HT-29 (cell line): ENCODE results near the gene PSEN2. TPM values are rescaled to one million over a fixed set of nuclear protein-coding genes. Genes with fewer than 3 reads are reported as not detected.
"Not testable (repeated sequence)": the region's sequence is repeated elsewhere in the genome, so short reads cannot be mapped to it uniquely, and the experiment has no call there.

Experiments
- DNase-seq: peaks from one replicate; pipeline ENCODE4 v3.0.0-alpha.2; 2015; ENCODE audit warnings: low spot score
- total RNA-seq: library from RNA; depleted of rRNA; stranded (reverse); fragments of >200 nt; shearing (Covaris generic); gene quantifications from 2 replicates; pipeline ENCODE4 v1.2.3, GENCODE V29; 2014; rRNA removed

Gene PSEN2
- 16.2 and 18.0 TPM in 2 replicates for total RNA-seq

DNA sequence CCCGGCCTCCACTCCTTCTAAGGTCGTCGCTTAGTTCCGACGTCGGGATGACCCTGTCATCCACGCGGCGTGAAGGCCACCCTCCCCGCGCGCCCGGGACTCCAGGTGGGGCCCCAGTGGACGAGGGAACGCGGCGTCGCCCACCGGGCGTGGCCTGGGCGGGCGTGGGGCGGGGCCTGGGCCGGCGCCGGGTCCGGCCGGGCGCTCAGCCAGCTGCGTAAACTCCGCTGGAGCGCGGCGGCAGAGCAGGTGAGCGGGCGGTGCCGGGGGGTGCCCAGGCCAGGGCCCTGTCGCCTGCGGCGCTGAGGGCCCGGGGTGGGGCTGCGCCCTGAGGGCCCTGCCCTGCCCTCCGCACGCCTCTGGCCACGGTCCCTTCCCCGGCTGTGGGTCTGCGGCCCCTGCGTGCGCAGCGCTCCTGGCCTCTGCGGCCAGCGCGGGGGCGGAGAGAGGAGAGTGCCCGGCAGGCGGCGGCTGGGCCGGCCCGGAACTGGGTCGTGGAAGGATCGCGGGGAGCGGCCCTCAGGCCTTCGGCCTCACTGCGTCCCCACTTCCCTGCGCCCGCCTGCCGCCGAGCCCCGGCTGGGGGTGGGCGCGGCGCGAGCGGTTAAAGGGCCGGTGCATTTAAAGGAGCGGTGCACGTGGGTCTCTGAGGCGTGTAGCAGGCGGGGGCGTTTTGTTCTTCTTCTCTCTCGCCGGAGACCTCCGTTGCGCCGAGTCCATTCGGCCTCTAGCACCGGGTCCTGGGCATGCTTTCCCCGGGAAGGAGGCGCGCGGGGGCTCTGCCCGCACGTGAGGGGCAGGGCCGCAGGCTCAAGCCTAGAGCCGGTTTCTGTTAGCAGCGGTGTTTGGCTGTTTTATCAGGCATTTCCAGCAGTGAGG lies at the start of gene PSEN2:
PSEN2 (plus strand) TSS at position 216 of the 879 bp plus-strand sequence. CDS start 11,292 bp downstream, outside the sequence.
- DNase-seq: peak; percentile 68

DNA sequence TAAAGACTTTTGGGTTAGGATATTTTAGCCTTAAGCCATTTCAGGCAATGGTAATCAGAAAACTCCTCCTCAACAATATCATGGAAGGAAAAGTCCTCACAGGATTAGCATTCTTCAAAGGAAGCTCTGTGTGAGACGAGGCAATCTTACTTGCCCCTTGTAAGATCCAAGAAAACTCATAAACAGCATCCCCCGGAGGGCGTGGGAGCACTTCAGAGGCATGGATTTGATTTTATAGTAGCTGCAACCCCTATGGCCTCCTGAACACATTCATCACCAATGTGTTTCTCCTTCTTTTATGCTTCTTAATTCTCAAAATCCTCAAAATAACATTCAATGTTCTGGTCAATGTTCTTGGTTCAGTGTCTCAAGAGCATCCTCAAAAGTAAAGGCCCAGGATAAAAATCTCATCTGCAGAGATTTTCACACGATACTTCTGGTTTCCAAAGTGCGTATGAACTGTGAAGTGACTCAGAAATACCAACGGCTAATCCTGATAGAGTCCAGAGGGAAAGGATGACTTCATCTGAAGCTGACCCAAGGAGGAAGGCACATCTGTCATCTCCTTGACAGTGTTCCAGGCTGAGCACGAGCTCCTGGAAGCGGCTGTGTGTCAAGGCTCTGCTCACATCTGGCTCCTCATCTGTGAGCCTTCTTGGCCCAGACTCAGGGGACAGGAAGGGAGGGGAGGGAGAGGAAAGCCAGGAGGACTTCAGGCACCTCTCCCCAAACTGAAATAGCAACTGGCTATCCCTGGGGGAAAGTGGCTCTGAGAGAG lies 49.3 kb upstream of the PSEN2 start:
- no peak for DNase-seq

DNA sequence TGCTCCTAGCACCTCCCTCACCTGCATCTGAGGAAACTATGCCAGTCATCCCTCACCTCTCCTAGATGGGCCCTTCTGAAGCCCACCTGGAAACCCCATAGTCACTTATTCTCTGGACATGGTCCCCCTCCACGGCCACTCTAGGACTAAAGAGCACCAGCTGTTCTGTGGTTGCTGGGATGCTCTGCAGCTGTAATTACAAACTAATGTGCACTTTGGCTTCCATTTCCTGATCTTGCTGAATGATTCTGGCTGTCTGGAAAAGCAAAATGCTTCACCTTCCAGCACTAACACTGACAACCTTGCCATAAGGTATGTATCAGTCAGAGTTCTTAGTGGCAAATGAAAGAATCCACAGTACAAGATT lies 48.7 kb upstream of the PSEN2 start:
- DNase-seq: no peak

GRCh38 chr1:226823643-226824042 lies 46.8 kb upstream of the PSEN2 start:
- no peak for DNase-seq

DNA sequence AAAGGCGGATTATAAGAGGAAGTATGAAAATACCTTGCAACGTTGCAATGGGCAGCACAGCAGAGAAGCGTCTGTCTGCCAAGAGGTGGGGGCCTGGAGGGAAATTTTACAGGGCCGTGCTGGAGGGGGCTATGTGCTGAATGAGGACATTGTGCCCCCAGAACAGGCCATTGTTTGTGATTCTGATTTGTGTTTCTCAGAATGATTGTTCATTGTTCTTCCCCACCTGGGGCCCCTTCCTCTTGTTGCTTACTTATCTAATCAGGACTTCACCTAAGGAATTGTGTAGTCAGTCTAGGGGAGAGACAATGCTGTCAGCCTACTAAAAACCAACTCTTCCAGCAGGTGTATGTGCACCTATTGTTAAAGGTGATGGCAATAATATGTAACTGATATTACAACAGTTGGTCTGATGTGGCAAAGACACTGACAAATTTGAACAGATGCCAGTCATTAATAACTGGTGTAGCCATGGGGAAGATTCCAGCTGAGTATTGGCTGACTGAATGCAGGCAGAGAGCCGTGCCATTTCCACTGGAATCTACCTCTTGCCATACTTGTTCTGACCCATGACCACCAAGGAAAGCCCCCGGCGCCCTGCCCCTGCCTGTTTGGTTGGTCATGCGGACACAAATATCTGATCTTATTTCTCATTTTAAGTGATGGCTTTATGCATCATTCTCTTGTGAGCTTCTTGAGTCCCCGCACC lies 45.2 kb upstream of the PSEN2 start:
- DNase-seq: no peak

- DNase-seq: no peak
Observed at GRCh38 chr1:226825746-226826100, 44.7 kb upstream of the PSEN2 start.

DNA sequence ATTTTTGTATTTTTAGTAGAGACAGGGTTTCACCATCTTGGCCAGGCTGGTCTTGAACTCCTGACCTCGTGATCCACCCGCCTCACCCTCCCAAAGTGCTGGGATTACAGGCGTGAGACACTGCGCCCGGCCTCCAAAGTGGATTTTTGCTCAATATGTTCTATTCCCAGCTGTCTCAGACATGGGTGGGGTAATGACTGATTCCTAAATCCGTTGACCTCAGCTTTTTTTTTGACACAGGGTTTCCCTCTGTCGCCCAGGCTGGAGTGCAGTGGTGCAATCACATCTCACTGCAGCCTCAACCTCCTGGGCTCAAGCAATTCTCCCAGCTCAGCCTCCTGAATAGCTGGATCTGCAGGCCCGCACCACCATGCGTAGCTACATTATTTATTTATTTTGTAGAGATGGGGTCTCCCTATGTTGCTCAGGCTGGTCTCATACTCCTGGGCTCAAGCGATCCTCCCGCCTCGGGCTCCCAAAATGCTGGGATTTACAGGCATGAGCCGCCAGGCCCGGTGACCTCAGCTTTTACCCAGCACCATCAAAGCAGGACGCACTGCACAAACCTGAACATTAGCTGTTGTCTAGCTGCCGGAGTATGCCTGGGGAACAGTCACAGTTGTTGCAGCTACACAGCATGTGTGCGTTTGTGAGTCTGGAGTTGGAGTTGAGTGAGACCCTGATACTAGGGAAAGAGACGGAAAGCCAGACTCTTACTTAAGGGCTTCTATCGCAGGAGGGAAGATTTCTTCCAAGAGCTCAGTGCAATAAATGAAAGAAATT lies 43.7 kb upstream of the PSEN2 start:
- no peak for DNase-seq

DNA sequence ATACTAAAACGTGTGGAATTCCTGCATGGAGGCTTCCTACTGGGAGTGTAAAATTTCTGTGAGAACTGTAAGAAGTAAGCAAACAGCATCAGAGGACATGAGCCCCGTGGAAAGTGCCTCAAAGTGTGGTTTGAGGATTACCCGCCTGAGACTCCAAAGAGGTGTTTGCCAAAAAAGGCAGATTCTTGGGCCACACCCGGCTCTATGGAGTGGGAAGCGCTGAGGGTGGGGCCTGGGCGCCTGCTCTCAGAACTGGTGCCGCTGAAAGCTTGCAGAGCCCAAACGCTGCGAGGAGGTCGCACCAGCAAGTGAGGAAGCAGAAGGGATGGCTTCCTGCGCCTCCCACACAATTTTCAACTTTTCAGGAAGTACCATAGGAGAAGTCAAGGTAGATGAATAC lies 43.0 kb upstream of the PSEN2 start:
- DNase-seq: no peak

GRCh38 chr1:226827968-226828513 lies 42.4 kb upstream of the PSEN2 start:
- peak; percentile 93 for DNase-seq

DNA sequence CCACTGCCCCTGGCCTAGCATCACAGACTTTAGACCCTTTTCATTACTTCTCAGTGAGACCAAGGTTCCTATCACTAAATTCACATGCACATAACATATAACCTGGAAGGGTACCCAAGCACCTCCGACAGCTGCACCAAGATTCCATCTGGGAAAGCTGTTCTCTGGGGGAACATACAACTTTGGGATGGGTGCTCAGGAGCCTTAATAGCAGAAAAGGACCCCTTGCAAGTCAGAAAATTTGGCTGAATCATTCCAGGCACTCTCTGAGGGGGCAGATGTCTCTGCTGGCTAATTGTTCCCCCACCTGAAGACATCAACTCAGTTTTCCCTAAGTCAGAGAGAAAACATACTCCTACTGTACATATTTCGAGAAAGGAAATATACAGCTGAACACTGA lies 41.3 kb upstream of the PSEN2 start:
- DNase-seq: no peak

DNA sequence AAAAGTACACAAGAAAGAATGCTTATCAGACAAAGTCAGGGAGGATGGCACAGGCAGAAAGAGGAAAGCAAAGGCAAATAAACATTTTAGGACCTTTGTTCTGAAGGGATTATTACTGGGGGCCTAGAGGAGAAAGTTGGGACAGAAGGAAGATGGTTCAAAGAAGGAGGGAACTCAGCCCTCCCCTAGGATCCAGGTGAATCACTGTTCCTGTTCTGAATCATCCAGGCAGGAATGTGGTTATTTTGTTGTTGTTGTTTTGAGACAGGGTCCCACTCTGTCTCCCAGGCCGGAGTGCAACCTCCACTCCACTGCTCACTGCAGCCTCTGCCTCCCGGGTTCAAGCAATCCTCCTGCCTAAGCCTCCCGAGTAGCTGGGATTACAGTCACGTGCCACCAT lies 38.5 kb upstream of the PSEN2 start:
- DNase-seq: no peak

DNA sequence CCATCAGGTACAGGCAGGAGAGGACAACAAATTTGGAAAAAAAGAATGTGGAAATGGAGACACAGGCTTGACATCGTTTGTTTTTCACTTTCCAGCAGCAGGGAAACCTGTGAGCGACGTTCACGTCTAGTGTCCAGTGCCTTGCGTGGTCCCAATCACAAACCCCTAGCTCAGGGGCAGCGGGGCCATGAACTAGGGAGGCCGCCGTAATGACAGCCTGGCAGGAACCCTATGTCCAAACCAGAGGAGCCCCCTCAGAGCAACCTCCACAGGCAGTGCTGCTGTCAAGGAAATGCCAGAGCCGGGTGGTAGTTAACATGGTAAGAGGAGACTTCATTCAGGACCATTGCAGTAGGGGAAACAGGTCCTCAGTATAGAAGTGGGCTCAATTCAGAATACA lies 37.8 kb upstream of the PSEN2 start:
- no peak for DNase-seq

DNA sequence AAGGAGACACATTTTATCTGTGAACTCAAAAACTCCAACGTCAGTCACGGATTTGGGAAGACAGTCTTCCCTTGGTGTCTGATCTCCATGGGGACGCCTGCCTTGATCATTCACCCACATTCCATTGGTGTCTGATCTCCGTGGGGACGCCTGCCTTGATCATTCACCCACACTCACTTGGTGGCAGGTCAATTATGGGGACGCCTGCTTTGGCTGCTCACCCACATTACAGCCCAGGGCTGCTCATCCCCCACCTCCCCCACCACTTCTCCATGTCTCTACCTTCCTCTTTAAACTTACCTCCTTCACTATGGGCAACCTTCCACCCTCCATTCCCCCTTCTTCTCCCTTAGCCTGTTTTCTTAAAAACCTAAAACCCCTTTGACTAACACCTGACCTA lies 36.2 kb upstream of the PSEN2 start:
- not testable (repeated sequence) for DNase-seq

GRCh38 chr1:226835396-226835795 lies 35.0 kb upstream of the PSEN2 start:
- DNase-seq: not testable (repeated sequence)

- DNase-seq: not testable (repeated sequence)
Observed at GRCh38 chr1:226837966-226838365, 32.5 kb upstream of the PSEN2 start.

DNA sequence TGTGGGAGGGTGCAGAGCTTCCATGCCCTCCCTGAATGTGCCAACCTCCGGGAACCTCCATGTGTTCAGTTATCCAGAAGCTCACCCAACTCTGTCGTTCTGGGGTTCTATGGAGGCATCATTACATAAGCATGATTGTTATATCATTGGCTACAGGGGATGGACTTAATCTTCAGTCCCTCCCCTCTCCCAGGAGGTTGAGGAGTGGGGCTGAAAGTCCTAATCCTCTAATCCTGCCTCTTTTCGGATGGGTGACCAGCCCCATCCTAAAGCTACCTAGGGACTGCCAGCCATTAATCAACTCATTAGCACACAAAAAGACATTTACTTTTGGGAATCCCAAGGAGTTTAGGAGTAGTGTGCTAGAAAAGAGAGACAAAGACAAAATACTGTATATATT lies 32.0 kb upstream of the PSEN2 start:
- no peak for DNase-seq

- no peak for DNase-seq
Observed at GRCh38 chr1:226845624-226846023, 24.8 kb upstream of the PSEN2 start.

DNA sequence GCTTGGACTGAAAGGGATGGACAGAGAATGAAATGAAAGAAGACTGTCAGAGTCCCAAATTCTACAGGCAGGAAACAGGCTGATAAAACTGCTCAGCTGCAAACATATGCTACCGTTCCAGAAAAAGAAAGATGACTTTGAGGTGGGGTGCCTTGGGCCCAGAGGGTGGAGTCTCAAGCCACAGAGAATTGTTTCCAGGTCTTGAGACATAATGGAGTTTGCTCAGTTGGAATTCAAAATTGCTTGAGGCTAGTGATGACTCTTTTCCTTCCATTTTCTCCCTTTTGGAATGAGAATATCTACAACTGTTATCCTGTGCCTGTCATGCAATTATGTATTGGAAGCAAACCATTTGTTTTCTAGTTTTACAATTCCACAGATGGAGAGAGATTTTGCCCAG lies 23.6 kb upstream of the PSEN2 start:
- DNase-seq: no peak

GRCh38 chr1:226854548-226854947 lies 15.9 kb upstream of the PSEN2 start:
- DNase-seq: not testable (repeated sequence)

GRCh38 chr1:226862890-226863289 lies 7.5 kb upstream of the PSEN2 start:
- DNase-seq: no peak

- DNase-seq: no peak
Observed at GRCh38 chr1:226863446-226863845, 7.0 kb upstream of the PSEN2 start.
